Activated B cell treated with CpG ODN at 0.5 μM for 24 hours (primary cell): ENCODE data around the gene LAMB3. TPM values are rescaled to one million over a fixed set of nuclear protein-coding genes. Genes with fewer than 3 reads are reported as not detected.

Experiments used
- ATAC-seq: fragments of 200-7000 bp; cut with Tn5 transposase; one replicate; pipeline ENCODE4 v1.10.0; 2021; ENCODE audit warnings: low read depth, mild to moderate bottlenecking, moderate library complexity
- CTCF ChIA-PET: fragments of 350-600 bp; sonication (Branson Sonifier 250); formaldehyde crosslinking; loops from one replicate; lab custom pipeline; 2021; ENCODE audit warnings: antibody characterized with exemption; lab: Charles Lee
- POLR2A ChIA-PET: fragments of 350-600 bp; sonication (Branson Sonifier 250); formaldehyde crosslinking; loops from one replicate; lab custom pipeline; 2021; ENCODE audit warnings: antibody characterized with exemption; lab: Charles Lee
- DNase-seq: peaks from one replicate; pipeline ENCODE4 v3.0.0; 2022
- H3K27ac Mint-ChIP-seq: one replicate; pipeline ENCODE4 v1.8.0; 2020; ENCODE audit warnings: mixed read lengths
- H3K27me3 Mint-ChIP-seq: one replicate; pipeline ENCODE4 v1.8.0; 2021; ENCODE audit warnings: mixed read lengths
- H3K36me3 Mint-ChIP-seq: one replicate; pipeline ENCODE4 v1.8.0; 2021; ENCODE audit warnings: low read depth, mixed read lengths
- H3K4me1 Mint-ChIP-seq: one replicate; pipeline ENCODE4 v1.8.0; 2021; ENCODE audit warnings: mixed read lengths
- H3K4me3 Mint-ChIP-seq: one replicate; pipeline ENCODE4 v1.8.0; 2020; ENCODE audit warnings: mild to moderate bottlenecking, mixed read lengths
- H3K9me3 Mint-ChIP-seq: one replicate; pipeline ENCODE4 v1.8.0; 2020; ENCODE audit warnings: mixed read lengths
- CTCF ChIP-seq: fragments of 200-600 bp; IDR thresholded peaks from one replicate; pipeline ENCODE4 v1.8.0; 2022; ENCODE audit warnings: antibody characterized with exemption, mild to moderate bottlenecking
- intact Hi-C: fragments of 100-400 bp; cut with micrococcal nuclease; formaldehyde crosslinking; loops from one replicate; pipeline ENCODE4 v1.15.1; 2024
- total RNA-seq: library from RNA; stranded (reverse); gene quantifications from 2 replicates; pipeline ENCODE4 v1.2.3, GENCODE V29; 2022

LAMB3 gene
- total RNA-seq, 1 donor from 2014 or later, result 0.35 TPM

- Mint-ChIP-seq H3K27me3 (peaks cover 16% of the 10 kb centered on the region), H3K4me1 (peaks cover 9% of the 10 kb centered on the region), H3K9me3 (no peaks in the 10 kb centered on the region), H3K27ac (no peak overlapping the region), H3K4me3 (no peak overlapping the region), H3K36me3 (no peaks in the 10 kb centered on the region)
- CTCF ChIA-PET, result no interaction called here
- ATAC-seq (no peak), DNase-seq (no peak)
- intact Hi-C loops, result no loop called here
- no peak for TF ChIP-seq CTCF
- POLR2A ChIA-PET, result no interaction called here
Observed at GRCh38 chr1:209657140-209657879, 5.1 kb upstream of the LAMB3 start.

DNA sequence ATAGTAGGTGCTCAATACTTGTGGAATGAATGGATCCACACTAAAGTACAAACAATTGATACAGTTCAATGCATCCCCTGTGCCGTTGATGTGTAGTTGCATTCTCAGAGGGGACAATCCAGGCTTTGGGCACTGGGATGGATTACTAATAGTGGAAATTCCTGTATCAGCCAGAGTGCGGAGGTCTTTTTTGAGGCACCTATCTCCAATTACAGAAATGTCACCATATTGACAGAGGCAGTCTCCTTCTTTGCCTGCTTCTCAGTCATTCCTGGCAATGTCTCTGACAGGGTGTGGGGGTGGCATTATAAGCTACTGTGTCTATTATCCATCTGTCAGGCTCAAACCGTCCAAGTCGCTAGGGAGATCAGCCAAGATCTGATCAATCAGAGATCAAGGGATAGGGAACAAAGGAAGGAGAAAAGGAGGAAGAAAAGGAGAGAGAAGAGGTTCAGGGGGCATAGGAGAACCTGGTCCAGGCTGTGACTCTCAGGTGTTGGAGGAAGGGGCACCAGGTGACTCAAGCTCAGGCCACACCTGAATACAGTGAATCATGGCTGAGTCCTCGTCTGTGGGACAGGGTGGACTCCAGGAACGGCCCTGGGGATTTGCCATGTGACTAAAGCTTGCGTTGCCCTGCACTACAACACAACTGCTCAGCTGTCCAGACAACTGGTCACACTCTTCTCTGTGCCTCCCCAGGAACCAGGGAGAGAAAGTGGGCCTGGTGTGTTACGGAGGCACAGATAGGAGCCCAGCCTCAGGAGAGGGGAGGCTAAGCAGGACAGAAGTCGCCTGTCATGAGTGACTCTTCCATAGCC, 3.4 kb upstream of the LAMB3 start:
- no peak for TF ChIP-seq CTCF
- intact Hi-C loops, result no loop called here
- H3K4me1 Mint-ChIP-seq, result peaks cover 9% of the 10 kb centered on the region
- H3K27me3 Mint-ChIP-seq, result peaks cover 12% of the 10 kb centered on the region
- H3K4me3 Mint-ChIP-seq, result no peak overlapping the region
- H3K36me3 Mint-ChIP-seq, result no peaks in the 10 kb centered on the region
- no peaks in the 10 kb centered on the region for H3K9me3 Mint-ChIP-seq
- CTCF ChIA-PET, result no interaction called here
- no peak overlapping the region for H3K27ac Mint-ChIP-seq
- ATAC-seq (no peak), DNase-seq (no peak)
- POLR2A ChIA-PET, result no interaction called here

DNA sequence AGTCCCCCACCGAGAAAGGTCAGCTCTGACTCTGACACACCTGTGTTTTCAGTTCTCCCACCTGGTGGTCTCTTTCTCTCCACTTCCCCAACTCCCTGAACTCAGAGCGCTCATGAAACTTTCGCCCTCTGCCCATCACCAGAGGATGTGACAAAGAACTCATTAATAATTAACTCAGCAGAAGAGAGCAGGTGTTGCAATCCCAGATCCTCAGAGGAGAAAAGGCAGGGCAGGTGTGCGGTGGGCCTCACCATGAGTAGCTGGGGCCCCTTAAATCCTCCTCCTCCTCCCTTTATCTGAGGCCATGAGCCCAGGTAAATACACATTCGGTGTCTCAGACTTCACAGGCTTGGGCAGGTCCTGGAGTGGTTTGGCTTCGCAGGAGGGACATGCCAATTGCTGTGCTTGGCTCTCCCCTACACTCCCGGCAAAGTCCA, 1.7 kb upstream of the LAMB3 start:
- Mint-ChIP-seq H3K27me3 (peaks cover 10% of the 10 kb centered on the region), H3K27ac (no peak overlapping the region), H3K9me3 (no peaks in the 10 kb centered on the region), H3K4me3 (no peak overlapping the region), H3K36me3 (no peaks in the 10 kb centered on the region), H3K4me1 (no peaks in the 10 kb centered on the region)
- ATAC-seq, result no peak
- intact Hi-C loops, result no loop called here
- DNase-seq, result no peak
- ChIA-PET POLR2A (no interaction called here), CTCF (interaction anchor here (0.9 kb wide), 1 partner anchor 40 kb away, joined by 5 read pairs; no protein-coding TSS in a partner anchor)
- TF ChIP-seq CTCF, result no peak

GRCh38 chr1:209652873-209653401, 712 bp upstream of the LAMB3 start:
- no peak overlapping the region for H3K27ac Mint-ChIP-seq
- H3K9me3 Mint-ChIP-seq, result no peaks in the 10 kb centered on the region
- H3K27me3 Mint-ChIP-seq, result peaks cover 5% of the 10 kb centered on the region
- no peak for TF ChIP-seq CTCF
- ChIA-PET CTCF (no interaction called here), POLR2A (no interaction called here)
- DNase-seq, result no peak
- ATAC-seq, result no peak
- intact Hi-C loops, result no loop called here
- no peak overlapping the region for H3K4me3 Mint-ChIP-seq
- H3K4me1 Mint-ChIP-seq, result no peaks in the 10 kb centered on the region
- H3K36me3 Mint-ChIP-seq, result no peaks in the 10 kb centered on the region

GRCh38 chr1:209651138-209651587, 1.1 kb downstream of the LAMB3 start:
- ATAC-seq (peak; percentile 77), DNase-seq (no peak)
- no peak for TF ChIP-seq CTCF
- H3K27ac Mint-ChIP-seq, result no peak overlapping the region
- no peak overlapping the region for H3K4me3 Mint-ChIP-seq
- H3K36me3 Mint-ChIP-seq, result no peaks in the 10 kb centered on the region
- ChIA-PET POLR2A (no interaction called here), CTCF (no interaction called here)
- H3K27me3 Mint-ChIP-seq, result peaks cover 3% of the 10 kb centered on the region
- no peaks in the 10 kb centered on the region for H3K9me3 Mint-ChIP-seq
- intact Hi-C loops, result no loop called here
- H3K4me1 Mint-ChIP-seq, result no peaks in the 10 kb centered on the region
